ENCODE measurements around the gene APOC1. TPM values are rescaled to one million over a fixed set of nuclear protein-coding genes. Genes with fewer than 3 reads are reported as not detected.
"Not testable (repeated sequence)": the region's sequence is repeated elsewhere in the genome, so short reads cannot be mapped to it uniquely, and the experiment has no call there.

Gene APOC1
- total RNA-seq, 4 donors from 2014 or later: 38.6 to 58.3 (median 47.7) TPM

GRCh38 chr19:44924243-44924725, 9.9 kb downstream of the APOC1 start:
- 75% methylated on average over 8 of the region's 8 CpGs for WGBS
- Histone ChIP-seq H3K4me3 (no peak overlapping the region), H3K4me1 (peaks cover 29% of the 10 kb centered on the region), H3K27me3 (no peaks in the 10 kb centered on the region), H3K36me3 (no peaks in the 10 kb centered on the region), H3K27ac (no peak overlapping the region), H3K9me3 (no peaks in the 10 kb centered on the region)
- DNase-seq (ENCODE audit: low spot score in 2 of 2): no peak
- TF ChIP-seq POLR2A (IDR thresholded peaks at IDR 0.05) (no peak), EP300 (IDR thresholded peaks at IDR 0.05) (no peak), CTCF (IDR thresholded peaks at IDR 0.05) (no peak)

- H3K4me1 ChIP-seq: peaks cover 29% of the 10 kb centered on the region
- no peaks in the 10 kb centered on the region for H3K36me3 ChIP-seq
- peak in 2 of 3 donors; percentile 13 to 48 for TF ChIP-seq POLR2AphosphoS5 (IDR thresholded peaks at IDR 0.05)
- TF ChIP-seq POLR2A (IDR thresholded peaks at IDR 0.05): no peak
- WGBS: 58% methylated on average over 8 of the region's 8 CpGs
- no peaks in the 10 kb centered on the region for H3K9me3 ChIP-seq
- peak; percentile 90 to 92 for DNase-seq (ENCODE audit: low spot score in 2 of 2)
- H3K27ac ChIP-seq: peak overlapping the region; percentile 38
- no peak overlapping the region for H3K4me3 ChIP-seq
- no peaks in the 10 kb centered on the region for H3K27me3 ChIP-seq
These were observed 10.9 kb downstream of the APOC1 start for GRCh38 chr19:44925114-44925891.

- not testable (repeated sequence) for H3K9me3 ChIP-seq; H3K36me3 ChIP-seq; H3K27me3 ChIP-seq; DNase-seq (ENCODE audit: low spot score in 2 of 2); H3K27ac ChIP-seq
- 52% methylated on average over 14 of the region's 19 CpGs for WGBS
- Histone ChIP-seq H3K4me3 (peak overlapping the region; percentile 37), H3K4me1 (peaks cover 29% of the 10 kb centered on the region)
These were observed 12.1 kb downstream of the APOC1 start for GRCh38 chr19:44926245-44927077.

GRCh38 chr19:44927746-44928145, 13.3 kb downstream of the APOC1 start:
- no peak for DNase-seq (ENCODE audit: low spot score in 2 of 2)
- 40% methylated on average over 5 of the region's 5 CpGs for WGBS
- Histone ChIP-seq H3K9me3 (no peaks in the 10 kb centered on the region), H3K4me1 (peaks cover 29% of the 10 kb centered on the region), H3K27me3 (no peaks in the 10 kb centered on the region), H3K4me3 (no peak overlapping the region), H3K36me3 (no peaks in the 10 kb centered on the region), H3K27ac (no peak overlapping the region)
- TF ChIP-seq EP300 (IDR thresholded peaks at IDR 0.05) (no peak), CTCF (IDR thresholded peaks at IDR 0.05) (no peak), POLR2A (IDR thresholded peaks at IDR 0.05) (no peak)

GRCh38 chr19:44930088-44930487, 15.7 kb downstream of the APOC1 start:
- no peaks in the 10 kb centered on the region for H3K27me3 ChIP-seq
- TF ChIP-seq CTCF (IDR thresholded peaks at IDR 0.05) (no peak), EP300 (IDR thresholded peaks at IDR 0.05) (no peak), POLR2A (IDR thresholded peaks at IDR 0.05) (no peak), POLR2AphosphoS5 (IDR thresholded peaks at IDR 0.05) (no peak)
- no peak overlapping the region for H3K4me3 ChIP-seq
- no peaks in the 10 kb centered on the region for H3K9me3 ChIP-seq
- peaks cover 22% of the 10 kb centered on the region for H3K4me1 ChIP-seq
- H3K27ac ChIP-seq: no peak overlapping the region
- WGBS: 91% methylated on average over 7 of the region's 7 CpGs
- DNase-seq (ENCODE audit: low spot score in 2 of 2): no peak
- no peaks in the 10 kb centered on the region for H3K36me3 ChIP-seq

- WGBS: 88% methylated on average over 4 of the region's 4 CpGs
- peaks cover 8% of the 10 kb centered on the region for H3K4me1 ChIP-seq
These were observed 17.1 kb downstream of the APOC1 start for GRCh38 chr19:44931541-44931940.

More at GRCh38 chr19:44931541-44931940, 17.1 kb downstream of the APOC1 start:
- no peak overlapping the region for H3K4me3 ChIP-seq
- no peaks in the 10 kb centered on the region for H3K27me3 ChIP-seq
- H3K9me3 ChIP-seq: no peaks in the 10 kb centered on the region
- no peaks in the 10 kb centered on the region for H3K36me3 ChIP-seq
- TF ChIP-seq CTCF (IDR thresholded peaks at IDR 0.05) (no peak), POLR2AphosphoS5 (IDR thresholded peaks at IDR 0.05) (no peak), POLR2A (IDR thresholded peaks at IDR 0.05) (no peak), EP300 (IDR thresholded peaks at IDR 0.05) (no peak)
- H3K27ac ChIP-seq: no peak overlapping the region
- DNase-seq (ENCODE audit: low spot score in 2 of 2): no peak

Measured in suprapubic skin (tissue), 4 donors.